Endothelial cell of coronary artery (primary cell): ENCODE results near the gene C16orf90. TPM values are rescaled to one million over a fixed set of nuclear protein-coding genes. Genes with fewer than 3 reads are reported as not detected.

Experiments
- total RNA-seq: library from RNA; depleted of rRNA; stranded (reverse); fragments of >200 nt; gene quantifications from 2 replicates; pipeline ENCODE4 v1.2.3, GENCODE V29; 2014

Gene C16orf90
- total RNA-seq, result not detected in 2 replicates

GRCh38 chr16:3495176-3495575, at the start of gene C16orf90:
TSS of gene C16orf90 (minus strand) at chr16:3495489. CDS start at chr16:3495421, 68 bp downstream.

Other genes with a start within 250 kb of the C16orf90 start
- gene MEFV, start 238.9 kb downstream of the C16orf90 start, total RNA-seq, result under 0.01 TPM in 1 of 2 replicates, not detected in the other
- gene ZNF263, start 212.0 kb downstream of the C16orf90 start, total RNA-seq, result 36.5 and 42.2 TPM in 2 replicates
- gene TIGD7, start 190.1 kb downstream of the C16orf90 start, total RNA-seq, result 2.6 and 5.0 TPM in 2 replicates
- gene ZNF75A, start 190.0 kb downstream of the C16orf90 start, total RNA-seq, result 16.9 and 21.6 TPM in 2 replicates
- gene OR2C1, start 139.6 kb downstream of the C16orf90 start, total RNA-seq, result not detected in 2 replicates
- gene ZSCAN32, start 94.5 kb downstream of the C16orf90 start, total RNA-seq, result 8.3 and 10.0 TPM in 2 replicates
- gene ZNF174, start 94.3 kb downstream of the C16orf90 start, total RNA-seq, result 4.9 and 5.8 TPM in 2 replicates
- gene ZNF597, start 52.0 kb downstream of the C16orf90 start, total RNA-seq, result 2.0 and 2.5 TPM in 2 replicates
- gene NAA60, start 51.8 kb downstream of the C16orf90 start, total RNA-seq, result 9.2 and 13.6 TPM in 2 replicates
- 16.7 and 21.9 TPM in 2 replicates for gene CLUAP1, start 5.5 kb upstream of the C16orf90 start, total RNA-seq
- gene NLRC3, start 81.9 kb upstream of the C16orf90 start, total RNA-seq, result 0.66 and 1.9 TPM in 2 replicates
- 2.3 and 2.5 TPM in 2 replicates for gene SLX4, start 116.1 kb upstream of the C16orf90 start, total RNA-seq
- gene DNASE1, start 159.2 kb upstream of the C16orf90 start, total RNA-seq, result 9.0 and 15.2 TPM in 2 replicates
- 83.7 and 91.6 TPM in 2 replicates for gene TRAP1, start 222.0 kb upstream of the C16orf90 start, total RNA-seq